Colonic mucosa (tissue), 4 donors: ENCODE results near the gene PRICKLE2. TPM values are rescaled to one million over a fixed set of nuclear protein-coding genes. Genes with fewer than 3 reads are reported as not detected.
A peak's percentile ranks its signal among the peaks of the same experiment; 100 is the strongest.

Experiments
- DNase-seq: peaks from one replicate; pipeline ENCODE4 v3.0.0-alpha.2; 2020
- H3K27ac ChIP-seq: fragments of 200-600 bp; one replicate; pipeline ENCODE4 v1.8.0; 2021
- H3K27me3 ChIP-seq: fragments of 200-600 bp; one replicate; pipeline ENCODE4 v1.8.0; 2021
- H3K36me3 ChIP-seq: fragments of 200-600 bp; one replicate; pipeline ENCODE4 v1.8.0; 2021
- H3K4me1 ChIP-seq: fragments of 200-600 bp; one replicate; pipeline ENCODE4 v1.8.0; 2021; ENCODE audit warnings: mild to moderate bottlenecking
- H3K4me3 ChIP-seq: fragments of 200-600 bp; one replicate; pipeline ENCODE4 v1.8.0; 2021
- H3K9ac ChIP-seq, 2 donors: one replicate each; pipeline ENCODE4 v1.7.0; 2013; ENCODE audit warnings: control low read depth in 2 of 2, low read depth in 2 of 2, low read length in 2 of 2
- H3K9me3 ChIP-seq: fragments of 200-600 bp; one replicate; pipeline ENCODE4 v1.8.0; 2021
- intact Hi-C: fragments of 100-400 bp; cut with DNase I; formaldehyde crosslinking; loops from one replicate; pipeline ENCODE4 v1.14.1; 2022
- total RNA-seq, 2 donors: library from RNA; stranded (reverse); fragmentation: NEBNext Ultra II Directional in 1 of 2; extraction: Animal tissue kit (Norgen Biotek cat#: 25700) in 1 of 2; gene quantifications; one replicate each; pipeline ENCODE4 v1.2.1, GENCODE V29; 2021
- TF ChIP-seq, protein P1 (sequence below): fragments of 200-600 bp; IDR thresholded peaks from one replicate; pipeline ENCODE4 v1.8.0; 2022; ENCODE audit warnings: antibody characterized with exemption, mild to moderate bottlenecking
- donor health status: healthy.
- donor health status: DM: no; HTN: no; CAD: no.
- donor health status: DM: no; HTN: no; CAD: no.

Gene PRICKLE2
- total RNA-seq, 2 donors from 2014 or later: 4.4 to 7.6 TPM

DNA sequence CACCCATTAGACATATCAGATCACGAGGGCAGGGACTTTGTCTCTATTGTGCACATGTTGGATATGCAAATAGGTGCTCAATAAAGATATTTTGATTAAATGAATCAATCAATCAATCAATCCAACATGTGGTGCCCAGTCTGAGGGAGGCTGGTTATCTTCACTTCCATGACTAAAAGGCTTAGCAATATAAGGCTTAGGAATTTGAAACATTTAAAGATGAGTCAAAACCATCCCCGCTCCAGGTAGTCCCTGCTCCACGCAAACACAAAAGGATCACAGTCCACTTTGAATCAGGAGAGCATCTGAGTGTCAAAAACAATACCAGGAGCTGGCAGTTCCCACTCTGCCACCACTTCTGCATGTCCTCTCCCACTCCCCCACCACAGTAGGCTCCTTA is 25.8 kb upstream of the PRICKLE2 start:
- intact Hi-C loops: no loop called here
- TF ChIP-seq, protein P1, sequence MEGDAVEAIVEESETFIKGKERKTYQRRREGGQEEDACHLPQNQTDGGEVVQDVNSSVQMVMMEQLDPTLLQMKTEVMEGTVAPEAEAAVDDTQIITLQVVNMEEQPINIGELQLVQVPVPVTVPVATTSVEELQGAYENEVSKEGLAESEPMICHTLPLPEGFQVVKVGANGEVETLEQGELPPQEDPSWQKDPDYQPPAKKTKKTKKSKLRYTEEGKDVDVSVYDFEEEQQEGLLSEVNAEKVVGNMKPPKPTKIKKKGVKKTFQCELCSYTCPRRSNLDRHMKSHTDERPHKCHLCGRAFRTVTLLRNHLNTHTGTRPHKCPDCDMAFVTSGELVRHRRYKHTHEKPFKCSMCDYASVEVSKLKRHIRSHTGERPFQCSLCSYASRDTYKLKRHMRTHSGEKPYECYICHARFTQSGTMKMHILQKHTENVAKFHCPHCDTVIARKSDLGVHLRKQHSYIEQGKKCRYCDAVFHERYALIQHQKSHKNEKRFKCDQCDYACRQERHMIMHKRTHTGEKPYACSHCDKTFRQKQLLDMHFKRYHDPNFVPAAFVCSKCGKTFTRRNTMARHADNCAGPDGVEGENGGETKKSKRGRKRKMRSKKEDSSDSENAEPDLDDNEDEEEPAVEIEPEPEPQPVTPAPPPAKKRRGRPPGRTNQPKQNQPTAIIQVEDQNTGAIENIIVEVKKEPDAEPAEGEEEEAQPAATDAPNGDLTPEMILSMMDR: no peak
- no peaks in the 10 kb centered on the region for H3K4me1 ChIP-seq
- no peaks in the 10 kb centered on the region for H3K27me3 ChIP-seq
- H3K4me3 ChIP-seq: no peak overlapping the region
- DNase-seq: no peak
- no peaks in the 10 kb centered on the region for H3K9me3 ChIP-seq
- H3K9ac ChIP-seq: no peak overlapping the region
- no peak overlapping the region for H3K27ac ChIP-seq
- H3K36me3 ChIP-seq: no peaks in the 10 kb centered on the region

DNA sequence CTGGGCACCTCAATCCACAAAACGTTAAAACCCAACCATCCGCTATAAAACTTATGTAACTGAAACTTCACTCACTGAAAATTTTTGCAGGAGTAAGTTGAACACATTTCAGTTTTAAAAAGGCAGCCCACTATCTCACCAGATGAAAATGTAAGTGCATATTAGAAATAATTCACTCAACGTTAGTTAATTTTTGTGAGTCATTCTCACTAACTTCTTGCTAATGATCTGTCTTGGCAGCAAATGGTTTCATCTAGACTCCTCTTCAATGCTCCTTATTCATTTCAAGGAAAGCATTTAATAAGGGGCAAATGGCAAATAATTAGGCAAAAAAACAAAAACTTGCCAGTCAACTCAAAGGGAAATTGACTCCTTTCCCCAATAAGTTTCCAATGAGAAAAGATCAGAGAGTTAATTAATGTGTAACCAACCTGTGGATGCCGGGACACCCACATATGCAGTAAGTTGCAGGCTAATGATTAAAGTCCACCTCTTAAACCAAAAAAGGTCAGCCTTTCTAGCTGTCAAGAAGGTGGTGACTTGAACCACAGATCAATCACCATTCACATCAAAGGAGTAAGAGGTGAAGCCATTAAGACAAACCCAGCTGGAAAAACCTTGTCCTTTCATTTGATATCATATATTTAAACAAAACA is 22.9 kb upstream of the PRICKLE2 start:
- DNase-seq: no peak
- intact Hi-C loops: no loop called here
- no peak overlapping the region for H3K9ac ChIP-seq
- TF ChIP-seq, protein P1: no peak
- no peak overlapping the region for H3K4me3 ChIP-seq
- no peaks in the 10 kb centered on the region for H3K4me1 ChIP-seq
- H3K9me3 ChIP-seq: no peaks in the 10 kb centered on the region
- H3K27me3 ChIP-seq: no peaks in the 10 kb centered on the region
- no peaks in the 10 kb centered on the region for H3K36me3 ChIP-seq
- no peak overlapping the region for H3K27ac ChIP-seq

DNA sequence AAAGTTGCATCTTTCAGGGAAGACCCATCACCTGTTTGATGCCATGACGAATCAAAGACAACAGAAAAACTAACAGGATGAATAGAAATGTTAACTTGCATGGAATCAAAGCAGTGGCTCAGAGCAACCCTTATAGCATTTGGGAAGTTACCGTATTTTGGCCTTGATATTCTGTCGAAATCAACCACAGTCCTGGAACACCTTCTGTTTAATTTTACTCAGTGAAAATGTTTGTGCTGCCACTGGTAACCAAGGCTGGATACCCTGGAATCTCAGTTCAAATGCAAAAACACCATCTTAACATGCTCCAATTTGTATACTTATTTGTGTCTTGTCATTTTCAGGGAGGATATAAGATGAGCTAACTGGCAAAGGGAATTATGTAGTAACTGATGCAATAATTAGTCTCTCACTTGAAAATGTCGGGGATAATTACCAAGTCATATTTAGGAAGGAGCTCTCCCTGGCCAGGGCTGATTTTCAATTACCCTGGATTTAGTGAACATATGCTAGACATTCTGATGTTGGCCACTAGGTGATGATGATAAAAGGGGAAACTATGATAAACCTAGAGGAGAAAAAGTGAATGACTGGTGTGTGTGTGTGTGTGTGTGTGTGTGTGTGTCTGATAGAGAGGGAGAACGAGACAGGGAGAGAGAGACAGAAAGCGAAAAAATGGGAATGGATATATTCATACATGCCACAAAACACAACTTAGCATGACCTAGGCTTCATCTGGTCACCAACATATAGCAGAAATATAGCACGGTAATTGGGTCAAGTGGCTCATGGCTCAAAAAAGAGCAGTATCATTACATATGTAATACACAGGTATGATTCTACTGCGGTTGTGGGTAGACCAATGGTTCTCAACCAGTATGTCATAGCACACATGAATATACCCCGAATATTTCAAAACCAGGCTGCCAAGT is 19.0 kb upstream of the PRICKLE2 start:
- TF ChIP-seq, protein P1: peak; percentile 14
- H3K9me3 ChIP-seq: no peaks in the 10 kb centered on the region
- no peaks in the 10 kb centered on the region for H3K36me3 ChIP-seq
- H3K27ac ChIP-seq: no peak overlapping the region
- H3K4me1 ChIP-seq: no peaks in the 10 kb centered on the region
- no peak for DNase-seq
- no peaks in the 10 kb centered on the region for H3K27me3 ChIP-seq
- no peak overlapping the region for H3K4me3 ChIP-seq
- H3K9ac ChIP-seq: no peak overlapping the region
- intact Hi-C loops: no loop called here

DNA sequence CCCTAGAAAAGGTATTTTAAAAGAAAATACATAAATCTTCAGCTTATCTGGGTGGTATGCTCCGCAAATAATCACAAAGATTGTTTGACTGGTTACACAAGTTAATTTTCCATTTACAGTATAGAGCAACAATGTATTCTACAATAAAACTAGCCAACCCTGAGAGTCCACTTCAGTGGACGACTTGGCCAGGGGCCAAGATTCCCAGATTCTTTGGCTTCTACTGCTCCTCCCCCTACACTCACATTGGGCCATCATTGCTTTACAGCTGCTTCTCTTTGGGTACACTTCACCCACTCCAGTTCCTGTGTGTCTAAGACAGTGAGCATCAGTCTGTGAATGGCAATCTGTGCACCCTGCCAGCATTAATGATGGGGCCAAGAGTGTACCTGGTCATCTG is 17.2 kb upstream of the PRICKLE2 start:
- intact Hi-C loops: no loop called here
- no peak for DNase-seq
- Histone ChIP-seq H3K9ac (no peak overlapping the region), H3K4me1 (no peaks in the 10 kb centered on the region), H3K9me3 (no peaks in the 10 kb centered on the region), H3K36me3 (no peaks in the 10 kb centered on the region), H3K27ac (no peak overlapping the region), H3K27me3 (no peaks in the 10 kb centered on the region), H3K4me3 (no peak overlapping the region)
- TF ChIP-seq, protein P1: no peak

DNA sequence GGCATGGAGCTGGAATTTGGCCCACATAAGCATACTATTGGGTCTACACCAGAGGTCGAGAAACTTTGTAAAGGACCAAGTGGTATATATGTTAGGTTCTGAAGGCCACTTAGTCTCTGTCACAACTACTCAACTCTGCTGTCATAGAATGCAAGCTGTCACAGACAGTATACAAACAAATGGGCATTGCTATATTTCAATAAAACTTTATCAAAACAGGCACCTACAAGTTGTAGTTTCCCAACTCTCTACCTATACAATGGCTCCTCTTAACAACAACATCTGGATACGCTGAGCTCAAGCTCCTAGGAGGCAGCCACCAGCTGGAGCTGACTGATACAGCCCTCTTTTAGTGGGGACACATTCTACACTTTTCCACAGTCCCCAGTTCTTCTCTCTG is 15.7 kb upstream of the PRICKLE2 start:
- TF ChIP-seq, protein P1: no peak
- no peaks in the 10 kb centered on the region for H3K36me3 ChIP-seq
- no peaks in the 10 kb centered on the region for H3K9me3 ChIP-seq
- no peaks in the 10 kb centered on the region for H3K27me3 ChIP-seq
- intact Hi-C loops: no loop called here
- no peak overlapping the region for H3K27ac ChIP-seq
- no peak overlapping the region for H3K4me3 ChIP-seq
- H3K9ac ChIP-seq: no peak overlapping the region
- DNase-seq: no peak
- no peaks in the 10 kb centered on the region for H3K4me1 ChIP-seq
